ENCODE results near the gene SOX4.

Gene SOX4

GRCh38 chr6:21615504-21615903 lies 22.0 kb downstream of the SOX4 start:
- DNase-seq = no peak

GRCh38 chr6:21616005-21616404 lies 22.5 kb downstream of the SOX4 start:
- no peak for DNase-seq

DNA sequence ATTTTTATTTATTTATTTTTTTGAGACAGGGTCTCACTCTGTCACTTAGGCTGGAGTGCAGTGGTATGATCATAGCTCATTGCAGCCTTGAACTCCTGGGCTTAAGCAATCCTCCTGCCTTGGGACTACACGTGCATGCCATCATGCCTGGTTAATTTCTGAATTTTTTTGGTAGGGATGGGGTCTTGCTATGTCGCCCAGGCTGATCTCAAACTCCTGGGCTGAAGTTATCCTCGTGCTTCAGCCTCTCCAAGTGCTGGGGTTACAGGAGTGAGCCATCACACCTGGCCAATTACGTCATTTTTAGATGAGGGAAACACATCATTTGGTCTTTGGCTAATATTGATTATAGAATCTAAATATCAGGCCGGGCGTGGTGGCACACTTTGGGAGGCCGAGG lies 32.1 kb downstream of the SOX4 start:
- no peak for DNase-seq

DNA sequence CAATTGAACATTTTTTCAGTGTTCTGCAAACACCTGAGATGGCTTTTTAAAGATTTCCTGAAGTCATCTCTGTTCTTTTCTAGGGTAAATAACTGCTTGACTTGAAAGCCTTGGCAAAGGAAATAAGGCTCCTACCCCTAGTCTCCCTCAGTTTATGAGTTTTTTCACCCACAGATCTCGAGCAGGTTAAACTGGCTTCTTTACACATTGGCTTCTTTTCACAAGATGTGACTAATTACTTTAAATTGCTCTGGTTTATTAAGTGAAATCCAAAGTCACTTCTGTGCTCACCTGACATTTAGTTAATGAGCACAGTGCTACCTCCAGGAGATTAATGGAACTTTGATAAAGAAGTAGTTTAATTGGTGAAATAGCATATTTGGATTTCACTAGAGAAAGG lies 33.2 kb downstream of the SOX4 start:
- no peak for DNase-seq

GRCh38 chr6:21628160-21628559 lies 34.6 kb downstream of the SOX4 start:
- no peak for DNase-seq

GRCh38 chr6:21633511-21634109 lies 40.1 kb downstream of the SOX4 start:
- no peak for DNase-seq

- DNase-seq = no peak
These were observed 41.0 kb downstream of the SOX4 start for GRCh38 chr6:21634582-21634981.

DNA sequence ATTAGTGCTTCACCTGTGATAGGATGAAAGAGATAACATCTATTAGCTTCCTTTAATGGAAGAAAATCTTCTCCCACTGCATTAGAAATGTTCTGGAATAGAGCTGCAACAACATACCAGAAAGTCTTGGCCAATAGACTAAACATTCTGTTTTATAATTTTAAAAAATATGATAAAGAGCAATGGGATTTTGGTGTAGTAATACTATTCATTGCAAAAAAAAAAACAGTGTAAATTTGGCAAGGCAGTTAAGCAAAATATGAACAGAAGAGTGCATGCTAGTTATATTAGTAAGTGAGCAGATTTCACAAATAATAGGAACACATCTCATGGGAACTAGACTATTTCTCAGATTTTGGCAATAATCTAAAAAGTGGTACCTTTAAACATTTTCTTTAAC lies 43.3 kb downstream of the SOX4 start:
- DNase-seq = no peak

DNA sequence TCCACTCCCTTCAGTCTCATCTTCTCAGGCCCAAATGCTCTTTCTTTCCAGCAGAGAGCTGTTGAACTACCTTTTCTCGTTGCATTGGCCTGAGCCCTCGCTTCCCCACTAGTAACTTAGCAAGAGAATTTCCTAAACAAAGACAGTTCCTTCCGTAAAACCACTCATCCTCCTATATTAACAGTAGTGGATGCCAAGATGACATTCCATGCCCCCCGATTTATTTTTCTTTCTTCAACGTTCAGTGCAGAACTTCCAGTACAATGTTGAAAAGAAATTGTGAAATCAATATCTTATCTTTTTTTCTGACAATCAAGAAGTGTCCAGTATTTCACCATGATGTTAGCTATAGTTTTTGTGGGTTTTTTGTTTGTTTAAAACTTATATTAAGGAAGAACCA lies 45.8 kb downstream of the SOX4 start:
- no peak for DNase-seq

All from KG1 (cell line).